Measurements from ENCODE around the gene LGI1. TPM values are rescaled to one million over a fixed set of nuclear protein-coding genes. Genes with fewer than 3 reads are reported as not detected.

Gene LGI1
- total and polyA plus RNA-seq, 9 of the 15 experiments (the other 6 are each of a cell fraction or from before 2014, with no cell fraction given) = not detected

- Histone ChIP-seq H3K4me1 (replicated peaks in 1 of 2; ENCODE audit: control insufficient read depth in 2 of 2, insufficient read depth in 2 of 2, low read length in 2 of 2) (no peaks in the 10 kb centered on the region), H3K9me1 (ENCODE audit: control insufficient read depth, insufficient read depth, low read length) (no peaks in the 10 kb centered on the region), H3K9ac (ENCODE audit: insufficient read depth in 1 of 2, low read depth in 2 of 2, low read length in 2 of 2) (no peak overlapping the region), H3K27me3 (ENCODE audit: control insufficient read depth in 2 of 2, insufficient read depth in 2 of 2, low read length in 2 of 2) (no peaks in the 10 kb centered on the region; a peak in 1 of 5 replicates), H3K27ac (ENCODE audit: extremely low read depth, low read depth, low read length) (no peak overlapping the region), H3K4me2 (ENCODE audit: insufficient read depth, low read length) (no peak overlapping the region), H3K36me3 (ENCODE audit: control insufficient read depth, insufficient read depth, low read length) (no peaks in the 10 kb centered on the region), H3K79me2 (ENCODE audit: control insufficient read depth, insufficient read depth, low read length) (no peaks in the 10 kb centered on the region), H3K9me3 (replicated peaks; ENCODE audit: control insufficient read depth, insufficient read depth, low read depth, low read length) (no peaks in the 10 kb centered on the region), H3K4me3 (no peak overlapping the region), H4K20me1 (replicated peaks; ENCODE audit: control insufficient read depth, insufficient read depth, low read length) (no peaks in the 10 kb centered on the region), H2AFZ (ENCODE audit: low read depth, low read length) (no peak overlapping the region)
- FAIRE-seq (no peak), DNase-seq (ENCODE audit: extremely low read depth in 1 of 4, low spot score in 3 of 4) (peak in 1 of 4 experiments; percentile 2), ATAC-seq (no peak)
- no TSS peak for BruUV-seq (replicated peaks)
- in situ Hi-C loops (cut with MboI) (no loop called here), intact Hi-C loops (cut with micrococcal nuclease) (loop anchor here (1.0 to 10.0 kb wide), 4 partner anchors 70 to 438 kb away; partner anchors contain the start of gene FRA10AC1)
- CTCF ChIA-PET (ENCODE audit: low intra/inter-chr PET ratio) = interaction anchor here (1.2 kb wide), 1 partner anchor 439 kb away, joined by 4 read pairs; no protein-coding TSS in a partner anchor
- POLR2A ChIA-PET = no interaction called here
- WGBS (ENCODE audit: insufficient coverage, low coverage, missing lambda C conversion rate) = 0% methylated on average over 7 of the region's 10 CpGs
- TF ChIP-seq GTF2F1 (IDR thresholded peaks at IDR 0.05; ENCODE audit: low read depth, low read length) (no peak), RFX1 (IDR thresholded peaks at IDR 0.05) (peak; percentile 41), CHD4 (IDR thresholded peaks at IDR 0.05; ENCODE audit: insufficient read depth, insufficient replicate concordance, low read depth, low read length, poor library complexity, severe bottlenecking) (no peak), ZNF121 (CRISPR knock-in tag; conservative IDR thresholded peaks at IDR 0.05) (no peak), RFX7 (CRISPR knock-in tag; IDR thresholded peaks at IDR 0.05) (no peak), RAD21 (CRISPR knock-in tag; conservative IDR thresholded peaks at IDR 0.05 in 1 of 2, IDR thresholded peaks at IDR 0.05 in 1 of 2) (peak; percentile 7 to 12; a peak in 1 of 4 replicates), ZNF707 (CRISPR knock-in tag; conservative IDR thresholded peaks at IDR 0.05) (no peak), KLF1 (tag; IDR thresholded peaks at IDR 0.05) (no peak), ZNF551 (CRISPR knock-in tag; IDR thresholded peaks at IDR 0.05) (no peak), SMAD3 (CRISPR knock-in tag; conservative IDR thresholded peaks at IDR 0.05) (no peak)
Measured at GRCh38 chr10:93815304-93816096, 57.8 kb downstream of the LGI1 start.

Measured in K562 (cell line).